Neural cell (in vitro differentiated cells): Measurements from ENCODE around the gene PLVAP.

ENCODE experiments used
- EP300 ChIP-seq: fragments of 450-650 bp; conservative IDR thresholded peaks from 2 replicates; pipeline ENCODE4 v1.6.1; 2014; ENCODE audit warnings: antibody characterized with exemption, mild to moderate bottlenecking, moderate library complexity; ENCODE audit not compliant: poor library complexity, severe bottlenecking
- EZH2 ChIP-seq: fragments of 200-600, 300-800 bp; shearing (Covaris generic), sonication (generic); IDR thresholded peaks from 2 replicates; pipeline ENCODE4 v1.6.1; 2014; ENCODE audit warnings: antibody characterized with exemption, low read length, borderline replicate concordance, mild to moderate bottlenecking; ENCODE audit not compliant: insufficient read depth, poor library complexity, severe bottlenecking
- POLR2AphosphoS5 ChIP-seq: IDR thresholded peaks from 2 replicates; pipeline ENCODE4 v1.6.1; 2012
- TF ChIP-seq, protein P1 (sequence below): fragments of 450-650 bp; IDR thresholded peaks from 2 replicates; pipeline ENCODE4 v1.5.1; 2014; ENCODE audit warnings: antibody characterized with exemption, mild to moderate bottlenecking, moderate library complexity; ENCODE audit not compliant: poor library complexity, severe bottlenecking

DNA sequence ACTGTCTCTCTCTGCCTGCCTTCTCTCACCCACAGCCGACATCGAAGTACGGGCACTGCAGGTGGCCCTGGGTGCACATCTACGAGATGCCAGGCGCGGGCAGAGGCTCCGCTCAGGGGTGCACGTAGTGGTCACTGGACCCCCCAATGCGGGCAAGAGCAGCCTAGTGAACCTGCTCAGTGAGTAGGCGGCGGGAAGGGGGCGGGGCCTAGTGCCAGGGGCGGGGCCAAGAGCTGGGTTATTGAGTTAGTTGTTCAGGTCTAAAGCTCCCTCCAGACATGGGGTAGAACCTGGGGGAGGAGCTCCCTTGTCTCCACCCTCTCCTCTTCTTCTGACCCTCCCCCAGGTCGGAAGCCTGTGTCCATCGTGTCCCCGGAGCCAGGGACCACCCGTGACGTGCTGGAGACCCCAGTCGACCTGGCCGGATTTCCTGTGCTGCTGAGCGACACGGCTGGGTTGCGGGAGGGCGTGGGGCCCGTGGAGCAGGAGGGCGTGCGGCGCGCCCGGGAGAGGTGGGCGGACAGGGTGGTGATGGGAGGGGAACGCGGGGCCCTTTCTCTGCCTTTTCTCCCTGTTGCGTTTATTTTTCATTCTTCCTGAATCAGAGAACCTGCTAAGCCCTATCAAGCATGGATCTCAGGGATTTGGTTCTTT, 37.9 kb downstream of the PLVAP start:
- TF ChIP-seq EZH2 (no peak), POLR2AphosphoS5 (no peak), EP300 (no peak)
- TF ChIP-seq, protein P1, sequence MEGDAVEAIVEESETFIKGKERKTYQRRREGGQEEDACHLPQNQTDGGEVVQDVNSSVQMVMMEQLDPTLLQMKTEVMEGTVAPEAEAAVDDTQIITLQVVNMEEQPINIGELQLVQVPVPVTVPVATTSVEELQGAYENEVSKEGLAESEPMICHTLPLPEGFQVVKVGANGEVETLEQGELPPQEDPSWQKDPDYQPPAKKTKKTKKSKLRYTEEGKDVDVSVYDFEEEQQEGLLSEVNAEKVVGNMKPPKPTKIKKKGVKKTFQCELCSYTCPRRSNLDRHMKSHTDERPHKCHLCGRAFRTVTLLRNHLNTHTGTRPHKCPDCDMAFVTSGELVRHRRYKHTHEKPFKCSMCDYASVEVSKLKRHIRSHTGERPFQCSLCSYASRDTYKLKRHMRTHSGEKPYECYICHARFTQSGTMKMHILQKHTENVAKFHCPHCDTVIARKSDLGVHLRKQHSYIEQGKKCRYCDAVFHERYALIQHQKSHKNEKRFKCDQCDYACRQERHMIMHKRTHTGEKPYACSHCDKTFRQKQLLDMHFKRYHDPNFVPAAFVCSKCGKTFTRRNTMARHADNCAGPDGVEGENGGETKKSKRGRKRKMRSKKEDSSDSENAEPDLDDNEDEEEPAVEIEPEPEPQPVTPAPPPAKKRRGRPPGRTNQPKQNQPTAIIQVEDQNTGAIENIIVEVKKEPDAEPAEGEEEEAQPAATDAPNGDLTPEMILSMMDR, result no peak
